ENCODE measurements around the gene OTUB2.

GRCh38 chr14:94041551-94042346 is 15.6 kb downstream of the OTUB2 start:
- TF ChIP-seq CTCF (IDR thresholded peaks at IDR 0.05) (no peak), POLR2A (IDR thresholded peaks at IDR 0.05) (no peak)
